PC-9 (cell line): ENCODE measurements around the gene RPL27.
"Not testable (repeated sequence)": the region's sequence is repeated elsewhere in the genome, so short reads cannot be mapped to it uniquely, and the experiment has no call there.

ENCODE experiments used
- EZH2 ChIP-seq: fragments of 200-600 bp; sonication (generic); IDR thresholded peaks from 2 replicates; pipeline ENCODE4 v1.8.0; 2017; ENCODE audit warnings: antibody characterized with exemption, low read depth
- TF ChIP-seq, protein P1 (sequence below): fragments of 200-600 bp; sonication (generic); conservative IDR thresholded peaks from 2 replicates; pipeline ENCODE4 v1.6.1; 2017; ENCODE audit warnings: mixed run types, antibody characterized with exemption, mild to moderate bottlenecking, moderate library complexity

DNA sequence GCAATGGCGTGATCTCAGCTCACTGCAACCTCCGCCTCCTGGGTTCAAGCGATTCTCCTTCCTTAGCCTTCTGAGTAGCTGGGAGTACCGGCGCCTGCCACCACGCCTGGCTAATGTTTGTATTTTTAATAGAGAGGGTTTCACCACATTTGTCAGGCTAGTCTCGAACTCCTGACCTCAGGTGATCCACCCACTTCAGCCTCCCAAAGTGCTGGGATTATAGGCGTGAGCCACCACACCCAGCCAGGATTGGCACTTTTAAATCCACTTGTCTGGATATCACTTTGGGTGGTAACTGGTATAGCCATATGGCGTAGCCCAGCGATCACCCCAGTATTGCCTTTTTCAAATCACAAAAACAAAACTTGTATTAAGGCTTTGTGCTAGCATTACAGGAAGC lies 4.3 kb upstream of the RPL27 start:
- TF ChIP-seq, protein P1, sequence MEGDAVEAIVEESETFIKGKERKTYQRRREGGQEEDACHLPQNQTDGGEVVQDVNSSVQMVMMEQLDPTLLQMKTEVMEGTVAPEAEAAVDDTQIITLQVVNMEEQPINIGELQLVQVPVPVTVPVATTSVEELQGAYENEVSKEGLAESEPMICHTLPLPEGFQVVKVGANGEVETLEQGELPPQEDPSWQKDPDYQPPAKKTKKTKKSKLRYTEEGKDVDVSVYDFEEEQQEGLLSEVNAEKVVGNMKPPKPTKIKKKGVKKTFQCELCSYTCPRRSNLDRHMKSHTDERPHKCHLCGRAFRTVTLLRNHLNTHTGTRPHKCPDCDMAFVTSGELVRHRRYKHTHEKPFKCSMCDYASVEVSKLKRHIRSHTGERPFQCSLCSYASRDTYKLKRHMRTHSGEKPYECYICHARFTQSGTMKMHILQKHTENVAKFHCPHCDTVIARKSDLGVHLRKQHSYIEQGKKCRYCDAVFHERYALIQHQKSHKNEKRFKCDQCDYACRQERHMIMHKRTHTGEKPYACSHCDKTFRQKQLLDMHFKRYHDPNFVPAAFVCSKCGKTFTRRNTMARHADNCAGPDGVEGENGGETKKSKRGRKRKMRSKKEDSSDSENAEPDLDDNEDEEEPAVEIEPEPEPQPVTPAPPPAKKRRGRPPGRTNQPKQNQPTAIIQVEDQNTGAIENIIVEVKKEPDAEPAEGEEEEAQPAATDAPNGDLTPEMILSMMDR = not testable (repeated sequence)
- TF ChIP-seq EZH2 = not testable (repeated sequence)
